GM12891 (cell line): ENCODE data around the gene CAMTA1.

ENCODE experiments used
- POLR2A ChIP-seq: IDR thresholded peaks from 2 replicates; pipeline ENCODE4 v1.6.1; 2011; ENCODE audit warnings: low read depth, low read length, control low read depth
- POLR2AphosphoS5 ChIP-seq: IDR thresholded peaks from 2 replicates; pipeline ENCODE4 v1.6.1; 2011; ENCODE audit warnings: low read depth, low read length, control low read depth
- SPI1 ChIP-seq: IDR thresholded peaks from 2 replicates; pipeline ENCODE4 v1.6.1; 2011; ENCODE audit warnings: low read depth, low read length, control low read depth

GRCh38 chr1:7727809-7728471 lies 942.7 kb downstream of the CAMTA1 start:
- TF ChIP-seq POLR2AphosphoS5 (no peak), POLR2A (no peak), SPI1 (no peak)
